SK-N-SH treated with all-trans-retinoic acid at 6 μM for 48 hours (cell line): ENCODE data around the gene KCNK10.

ENCODE experiments used
- ATAC-seq: fragments of 200-7000 bp; cut with Tn5 transposase; 3 replicates; pipeline ENCODE4 v1.9.1; 2020; ENCODE audit warnings: mild to moderate bottlenecking, moderate library complexity
- ARNTL ChIP-seq: fragments of 450-650 bp; formaldehyde crosslinking; IDR thresholded peaks from 2 replicates; pipeline ENCODE4 v1.5.0; 2020; ENCODE audit warnings: low read depth, mild to moderate bottlenecking, moderate library complexity, borderline replicate concordance
- BACH2 ChIP-seq: fragments of 250-450 bp; sonication (Bioruptor Pico); IDR thresholded peaks from 2 replicates; pipeline ENCODE4 v1.9.0; 2021; ENCODE audit warnings: mild to moderate bottlenecking, borderline replicate concordance
- CREB5 ChIP-seq: fragments of 250-450 bp; sonication (Bioruptor Pico); IDR thresholded peaks from 2 replicates; pipeline ENCODE4 v1.5.1; 2020; ENCODE audit warnings: low read depth, mild to moderate bottlenecking, moderate library complexity
- ESRRG ChIP-seq: fragments of 250-450 bp; sonication (Bioruptor Pico); IDR thresholded peaks from 2 replicates; pipeline ENCODE4 v1.6.1; 2021; ENCODE audit warnings: mild to moderate bottlenecking
- GLIS3 ChIP-seq: fragments of 250-450 bp; sonication (Bioruptor Pico); IDR thresholded peaks from 2 replicates; pipeline ENCODE4 v1.5.0; 2020; ENCODE audit warnings: mild to moderate bottlenecking, moderate library complexity
- ISL1 ChIP-seq: fragments of 250-450 bp; sonication (Bioruptor Pico); IDR thresholded peaks from 2 replicates; pipeline ENCODE4 v2.1.2; 2022; ENCODE audit warnings: mild to moderate bottlenecking, moderate library complexity
- PATZ1 ChIP-seq: fragments of 250-450 bp; sonication (Bioruptor Pico); IDR thresholded peaks from 2 replicates; pipeline ENCODE4 v1.8.0; 2020; ENCODE audit warnings: mild to moderate bottlenecking, moderate library complexity, borderline replicate concordance
- POU6F1 ChIP-seq: fragments of 250-450 bp; sonication (Bioruptor Pico); IDR thresholded peaks from 2 replicates; pipeline ENCODE4 v1.8.0; 2021; ENCODE audit warnings: low read depth, mild to moderate bottlenecking, moderate library complexity, borderline replicate concordance
- PPARA ChIP-seq: fragments of 250-450 bp; sonication (Bioruptor Pico); IDR thresholded peaks from 2 replicates; pipeline ENCODE4 v1.5.0; 2020; ENCODE audit warnings: mild to moderate bottlenecking, borderline replicate concordance
- SNAI2 ChIP-seq: fragments of 250-450 bp; sonication (Bioruptor Pico); IDR thresholded peaks from 2 replicates; pipeline ENCODE4 v1.5.0; 2020; ENCODE audit warnings: mild to moderate bottlenecking, moderate library complexity
- TOX ChIP-seq: fragments of 250-450 bp; sonication (Bioruptor Pico); IDR thresholded peaks from 2 replicates; pipeline ENCODE4 v1.8.0; 2021; ENCODE audit warnings: mild to moderate bottlenecking, moderate library complexity, borderline replicate concordance
- TSHZ2 ChIP-seq: fragments of 250-450 bp; sonication (Bioruptor Pico); IDR thresholded peaks from 2 replicates; pipeline ENCODE4 v1.5.0; 2020; ENCODE audit warnings: mild to moderate bottlenecking, moderate library complexity
- ZC3H10 ChIP-seq: fragments of 250-450 bp; sonication (Bioruptor Pico); IDR thresholded peaks from 2 replicates; pipeline ENCODE4 v1.5.1; 2021; ENCODE audit warnings: mild to moderate bottlenecking, moderate library complexity
- ZFP3 ChIP-seq: fragments of 250-450 bp; sonication (Bioruptor Pico); IDR thresholded peaks from 2 replicates; pipeline ENCODE4 v1.5.0; 2020; ENCODE audit warnings: mild to moderate bottlenecking, moderate library complexity
- ZFP30 ChIP-seq: fragments of 450-650 bp; formaldehyde crosslinking; IDR thresholded peaks from 2 replicates; pipeline ENCODE4 v1.5.0; 2022; ENCODE audit warnings: mild to moderate bottlenecking, moderate library complexity
- ZNF70 ChIP-seq: fragments of 450-650 bp; formaldehyde crosslinking; IDR thresholded peaks from 2 replicates; pipeline ENCODE4 v1.5.0; 2020; ENCODE audit warnings: mild to moderate bottlenecking, moderate library complexity
- ZNF8 ChIP-seq: fragments of 450-650 bp; formaldehyde crosslinking; IDR thresholded peaks from 2 replicates; pipeline ENCODE4 v1.5.0; 2020; ENCODE audit warnings: mild to moderate bottlenecking, moderate library complexity

Gene KCNK10

GRCh38 chr14:88184956-88185355, 138.1 kb downstream of the KCNK10 start:
- TF ChIP-seq ZFP30 (no peak), POU6F1 (CRISPR knock-in tag) (no peak), GLIS3 (CRISPR knock-in tag) (no peak), TOX (CRISPR knock-in tag) (no peak), ZFP3 (no peak), ZC3H10 (no peak), ISL1 (CRISPR knock-in tag) (no peak), CREB5 (CRISPR knock-in tag) (no peak), SNAI2 (CRISPR knock-in tag) (no peak), BACH2 (CRISPR knock-in tag) (no peak), ZNF70 (CRISPR knock-in tag) (no peak), ZNF8 (CRISPR knock-in tag) (no peak), TSHZ2 (CRISPR knock-in tag) (no peak)

GRCh38 chr14:88181072-88181471, 142.0 kb downstream of the KCNK10 start:
- ATAC-seq: no peak

More at GRCh38 chr14:88184956-88185355, 138.1 kb downstream of the KCNK10 start:
- ATAC-seq: no peak

GRCh38 chr14:88179716-88180115, 143.4 kb downstream of the KCNK10 start:
- ATAC-seq: no peak

More at GRCh38 chr14:88181072-88181471, 142.0 kb downstream of the KCNK10 start:
- TF ChIP-seq PATZ1 (CRISPR knock-in tag) (no peak), ARNTL (CRISPR knock-in tag) (no peak)

More at GRCh38 chr14:88179716-88180115, 143.4 kb downstream of the KCNK10 start:
- TF ChIP-seq ZNF70 (CRISPR knock-in tag) (no peak), PPARA (CRISPR knock-in tag) (no peak), ESRRG (no peak), TSHZ2 (CRISPR knock-in tag) (no peak)
